Erythroblast (primary cell): ENCODE measurements around the gene UFC1.

ENCODE experiments used
- GATA1 ChIP-seq: IDR thresholded peaks from 2 replicates; pipeline ENCODE4 v1.6.1; 2011; ENCODE audit warnings: low read depth, mild to moderate bottlenecking, control low read depth, low read length, moderate library complexity
- POLR2A ChIP-seq: IDR thresholded peaks from 2 replicates; pipeline ENCODE4 v1.6.1; 2011; ENCODE audit warnings: mild to moderate bottlenecking, low read length

GRCh38 chr1:161140755-161141400 is 12.9 kb upstream of the UFC1 start:
- no peak for TF ChIP-seq POLR2A
- TF ChIP-seq GATA1: no peak
